Tibial nerve (tissue), 4 donors: ENCODE results near the gene SELENOF.

ENCODE experiments used
- CTCF ChIP-seq, 5 experiments: fragments of 200-600 bp in 3 of 5; fragments of 450-650 bp in 2 of 5; sonication (generic) in 3 of 5; IDR thresholded peaks; one replicate each; pipeline ENCODE4 v1.5.1; 2016 to 2019; ENCODE audit warnings: antibody characterized with exemption in 5 of 5, mild to moderate bottlenecking in 3 of 5, moderate library complexity in 2 of 5
- EP300 ChIP-seq, 2 donors: sonication (generic); formaldehyde crosslinking; IDR thresholded peaks; one replicate each; pipeline ENCODE4 v1.6.1; 2017; ENCODE audit warnings: antibody characterized with exemption in 2 of 2, mild to moderate bottlenecking in 1 of 2

- TF ChIP-seq CTCF (IDR thresholded peaks at IDR 0.05) (no peak), EP300 (IDR thresholded peaks at IDR 0.05) (no peak)
Observed at GRCh38 chr1:86922445-86922844, 8.5 kb upstream of the SELENOF start.
